T follicular helper cell (primary cell): ENCODE results near the gene KCNMB1.

ENCODE experiments used
- DNase-seq: peaks from one replicate; pipeline ENCODE4 v3.0.0-alpha.2; 2020; ENCODE audit warnings: low read depth

The KCNMB1 gene

GRCh38 chr5:170339780-170340167 lies 49.4 kb downstream of the KCNMB1 start:
- DNase-seq, result no peak

DNA sequence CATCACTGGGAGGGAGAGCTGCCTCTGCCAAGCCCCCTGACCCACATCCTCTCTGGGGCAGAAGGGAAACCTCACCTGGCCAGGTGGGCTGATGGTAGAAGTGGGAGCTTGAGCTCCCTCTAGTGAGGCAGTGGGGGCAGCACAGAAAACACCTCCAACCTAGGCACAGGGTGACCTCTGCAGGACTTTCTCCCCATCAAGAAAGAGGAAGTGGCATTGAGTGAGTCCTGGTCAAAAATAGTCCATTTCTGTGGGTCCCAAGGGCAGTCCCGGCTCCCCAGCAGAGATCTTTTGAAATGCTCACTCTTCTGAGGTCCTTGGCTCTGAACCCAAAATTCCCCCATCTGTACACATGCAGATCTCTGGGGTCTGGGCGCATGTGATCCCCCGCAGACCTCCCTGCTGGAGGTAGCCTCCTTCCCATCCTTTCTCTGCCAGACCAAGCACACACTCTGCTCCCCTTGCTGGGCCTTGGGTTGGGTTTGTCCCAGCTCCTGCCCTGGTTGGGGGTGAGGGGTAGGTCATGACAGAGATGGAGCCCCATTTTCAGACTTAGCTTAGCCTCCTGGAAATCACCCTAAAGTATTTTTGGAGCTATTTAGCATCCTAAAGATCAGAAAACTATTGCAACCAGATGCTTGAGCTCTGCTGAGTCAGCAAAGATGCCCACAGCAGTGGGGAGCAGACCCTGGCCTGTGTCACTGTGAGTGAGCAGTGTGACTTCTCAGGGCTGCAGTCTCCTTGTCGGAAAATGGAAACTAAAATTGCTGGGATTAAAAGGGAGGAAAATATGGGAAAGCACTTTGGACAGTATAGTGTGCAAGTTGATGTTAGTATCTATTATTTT lies 50.0 kb downstream of the KCNMB1 start:
- peak; percentile 48 for DNase-seq

DNA sequence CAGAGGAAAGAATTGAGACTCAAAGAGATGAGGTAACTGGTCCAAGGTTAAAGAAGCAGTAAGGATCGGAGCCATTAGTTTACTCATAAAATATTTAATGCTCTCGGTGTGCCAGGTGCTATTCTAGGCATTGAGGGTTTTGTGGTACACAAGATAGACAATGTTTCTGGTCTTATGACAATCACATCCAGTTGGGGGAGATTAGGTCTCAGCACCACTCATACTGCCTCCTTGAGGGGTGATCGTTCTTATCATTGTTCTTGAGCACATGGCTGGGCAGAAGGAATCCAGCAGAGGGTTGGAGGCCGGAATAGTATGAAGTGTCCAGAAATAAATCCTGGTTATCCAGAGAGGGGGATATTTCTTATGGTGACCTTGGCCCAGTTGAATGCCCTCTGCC lies 50.9 kb downstream of the KCNMB1 start:
- no peak for DNase-seq

DNA sequence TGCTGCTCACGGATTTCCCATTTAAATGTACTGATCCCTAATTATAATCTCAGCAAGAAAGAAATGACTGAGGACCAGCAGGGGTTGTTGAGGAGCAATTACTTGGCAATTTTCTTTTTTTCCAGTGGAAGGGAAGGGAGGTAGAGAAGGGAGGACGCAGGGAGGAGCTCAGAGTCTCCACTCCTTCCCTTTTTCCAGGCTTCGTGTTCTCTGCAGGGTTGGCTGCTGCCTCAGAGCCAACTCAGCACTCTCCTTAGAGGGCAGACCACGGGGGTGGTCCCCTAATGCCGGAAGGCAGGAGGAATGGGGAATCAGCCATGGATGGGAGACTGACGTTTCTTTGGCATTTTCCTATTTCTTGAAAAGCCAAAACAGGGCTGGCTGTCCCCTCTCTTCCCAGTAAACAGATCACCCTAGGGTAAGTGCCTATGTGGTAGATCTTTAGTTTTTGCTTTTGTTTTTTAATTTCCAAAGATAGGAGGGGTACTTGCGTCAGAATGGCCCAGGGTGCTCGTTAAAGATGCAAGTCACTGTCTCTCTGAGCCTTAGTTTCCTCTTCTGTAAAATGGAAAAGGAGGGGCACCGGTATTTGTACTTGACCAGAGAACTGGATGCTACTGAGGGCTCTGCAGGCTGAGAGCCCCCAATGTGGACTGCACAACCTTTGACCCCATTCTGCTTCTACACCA lies 52.0 kb downstream of the KCNMB1 start:
- DNase-seq, result no peak

DNA sequence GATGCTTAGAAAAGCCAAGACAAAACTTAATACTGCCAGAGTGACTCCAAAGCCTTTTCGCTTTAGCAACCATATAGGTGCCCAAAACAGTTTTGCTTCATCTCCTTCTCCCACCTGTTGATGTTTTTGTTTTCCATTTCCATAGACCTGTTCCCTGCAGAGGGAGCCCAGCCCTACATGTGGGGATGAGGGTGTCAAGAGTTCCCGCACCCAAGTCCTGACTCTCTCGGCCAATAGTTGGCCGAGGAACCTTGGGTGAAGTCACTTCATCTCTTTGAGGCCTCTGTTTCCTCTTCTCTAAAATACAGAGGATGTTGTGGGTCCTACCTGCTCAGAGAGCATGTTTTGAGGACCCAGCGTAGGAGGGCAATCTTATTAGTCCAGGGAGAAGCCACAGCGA lies 53.1 kb downstream of the KCNMB1 start:
- no peak for DNase-seq

GRCh38 chr5:170334626-170335025 lies 54.5 kb downstream of the KCNMB1 start:
- no peak for DNase-seq

DNA sequence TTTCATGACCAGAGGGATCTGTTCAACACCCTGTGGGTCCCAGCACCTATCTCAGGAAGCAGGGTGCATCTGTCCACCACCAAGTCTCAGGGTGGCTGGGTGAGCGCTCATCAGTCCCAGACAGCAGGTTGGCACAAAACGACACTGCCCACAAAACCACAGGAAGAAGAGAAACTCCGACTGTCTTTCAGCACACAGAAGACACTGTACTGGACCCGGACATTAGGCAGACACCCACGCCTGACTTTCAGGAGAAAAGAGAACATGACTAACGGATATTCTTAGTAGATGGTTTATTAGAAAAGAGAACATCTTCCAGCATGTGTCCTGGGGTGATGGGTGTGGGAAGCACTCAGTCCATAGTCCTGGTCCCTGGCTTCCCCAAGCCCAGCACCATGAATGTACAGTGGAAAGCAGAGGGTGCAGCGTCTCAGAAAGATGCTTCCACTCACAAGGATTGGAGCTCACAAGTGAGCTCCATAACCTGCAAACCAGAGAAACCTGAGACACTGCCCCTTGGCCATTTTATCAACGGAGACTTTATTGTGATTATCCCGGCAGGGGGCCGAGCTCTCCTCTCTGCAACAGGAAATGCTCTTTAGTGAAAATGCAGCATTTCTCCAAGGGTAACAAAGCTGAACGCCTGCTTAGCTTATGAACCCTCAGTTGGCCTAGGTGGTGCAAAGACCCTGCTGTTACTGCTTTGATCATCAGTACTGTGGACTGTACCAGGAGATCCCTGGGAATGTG lies 55.8 kb downstream of the KCNMB1 start:
- no peak for DNase-seq

GRCh38 chr5:170332058-170332457 lies 57.1 kb downstream of the KCNMB1 start:
- no peak for DNase-seq

DNA sequence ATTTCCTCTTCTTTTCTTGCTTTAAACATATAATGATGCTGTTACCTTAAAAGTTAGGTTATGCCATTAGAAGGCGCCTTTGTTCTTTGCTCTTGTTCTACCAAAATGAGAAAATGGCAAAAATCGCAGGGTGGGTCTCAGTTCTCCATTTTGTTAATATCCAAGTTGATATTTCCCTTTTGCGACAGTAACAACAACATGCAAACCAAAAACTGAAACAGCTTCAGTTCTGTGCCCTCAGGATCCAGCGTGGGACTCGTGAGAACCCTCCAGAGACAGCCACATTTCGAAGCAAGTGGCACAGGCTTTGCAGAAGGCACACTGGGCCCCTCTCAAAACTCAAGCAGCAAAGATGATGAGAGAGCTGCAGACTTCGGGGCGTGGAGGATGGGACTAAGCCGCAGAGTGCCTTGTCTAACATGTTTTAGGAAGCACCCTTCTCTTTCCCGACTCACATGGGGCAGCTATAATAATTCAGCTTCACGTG lies 58.6 kb downstream of the KCNMB1 start:
- no peak for DNase-seq

- no peak for DNase-seq
These were observed 59.6 kb downstream of the KCNMB1 start for GRCh38 chr5:170329524-170329923.

GRCh38 chr5:170327829-170328228 lies 61.3 kb downstream of the KCNMB1 start:
- DNase-seq, result no peak

GRCh38 chr5:170327168-170327567 lies 62.0 kb downstream of the KCNMB1 start:
- DNase-seq, result no peak
